Heart right ventricle (tissue), 16 donors: ENCODE data around the gene C20orf202. TPM values are rescaled to one million over a fixed set of nuclear protein-coding genes. Genes with fewer than 3 reads are reported as not detected.

Source experiments
- ATAC-seq, 8 donors: fragments of 200-7000 bp; cut with Tn5 transposase; one replicate each; pipeline ENCODE4 v1.9.1; 2020; ENCODE audit warnings: mild to moderate bottlenecking in 8 of 8, moderate library complexity in 8 of 8, moderate number of reproducible peaks in 1 of 8
- DNase-seq, 2 donors: peaks; one replicate each; pipeline ENCODE4 v3.0.0-alpha.2; 2020
- H3K27ac ChIP-seq, 10 donors: fragments of 200-600 bp; sonication (generic) in 2 of 10; one replicate each; pipeline versions ENCODE4 v1.5.0 to v1.8.0; 2020 to 2022; ENCODE audit warnings: mild to moderate bottlenecking in 3 of 10
- H3K27me3 ChIP-seq, 7 donors: fragments of 200-600 bp; one replicate each; pipeline ENCODE4 v1.8.0; 2021 to 2022; ENCODE audit warnings: mild to moderate bottlenecking in 2 of 7
- H3K36me3 ChIP-seq, 9 donors: fragments of 200-600 bp; sonication (generic) in 1 of 9; one replicate each; pipeline versions ENCODE4 v1.5.0 to v1.8.0; 2020 to 2022; ENCODE audit warnings: mild to moderate bottlenecking in 2 of 9
- H3K4me1 ChIP-seq, 9 donors: fragments of 200-600 bp; sonication (generic) in 1 of 9; one replicate each; pipeline versions ENCODE4 v1.5.0 to v1.8.0; 2020 to 2022; ENCODE audit warnings: mild to moderate bottlenecking in 4 of 9
- H3K4me3 ChIP-seq, 10 donors: fragments of 200-600 bp; sonication (generic) in 2 of 10; one replicate each; pipeline versions ENCODE4 v1.5.0 to v1.8.0; 2020 to 2022; ENCODE audit warnings: mild to moderate bottlenecking in 7 of 10, moderate library complexity in 2 of 10
- H3K9me3 ChIP-seq, 11 donors: fragments of 200-600 bp in 10 of 11; sonication (generic) in 2 of 11; one replicate each; pipeline versions ENCODE4 v1.5.0 to v1.8.0; 2013 to 2022; ENCODE audit warnings: mild to moderate bottlenecking in 2 of 11, control low read depth in 1 of 11, moderate library complexity in 1 of 11
- WGBS, 2 donors: extraction: QIAGEN DNeasy Blood & Tissue Kit; methylation state at CpG; one replicate each; pipeline ENCODE4 v1.1.7; 2013; ENCODE audit warnings: inconsistent platforms in 1 of 2; 5-methylcytosine and 5-hydroxymethylcytosine counted together
- intact Hi-C, 10 donors: fragments of 100-400 bp; cut with DNase I; formaldehyde crosslinking; loops; one replicate each; pipeline versions ENCODE4 v1.11.1 to v1.14.2; 2022
- polyA plus RNA-seq, 2 donors: library from polyadenylated mRNA; stranded (reverse); fragments of 200-250 nt; gene quantifications; one replicate each; pipeline ENCODE4 v1.2.3, GENCODE V29; 2013
- total RNA-seq, 10 donors: library from RNA; stranded (reverse); fragmentation: NEBNext Ultra II Directional in 3 of 10; extraction: Animal tissue kit (Norgen Biotek cat#: 25700) in 3 of 10; gene quantifications; one replicate each; pipeline versions ENCODE4 v1.2.1 to v1.2.4, GENCODE V29; 2021 to 2023
- TF ChIP-seq, protein P1 (sequence below), 9 donors: fragments of 200-600 bp; sonication (generic) in 2 of 9; IDR thresholded peaks; one replicate each; pipeline versions ENCODE4 v1.5.0 to v1.8.0; 2021 to 2022; ENCODE audit warnings: antibody characterized with exemption in 9 of 9, mild to moderate bottlenecking in 5 of 9, moderate library complexity in 1 of 9
- donor health status: Arrhythmogenic right ventricular cardiomyopathy.
- donor health status: ischemic (EF 13 %, LVEDD 7.1; RV severe dilation, severe dysfunction).
- donor health status: healthy with polysubstance abuse.
- donor health status: DM: no; HTN: yes; CAD: no.
- donor health status: DM: no; HTN: no; CAD: no.
- donor health status: ischemic (EF 25% LVEDD 6.9; RV normal size, moderate dysfunction).
- donor health status: ischemic (EF 25% LVEDD 5.7; RV mildly dilated, moderate dysfunction).
- donor health status: healthy.
- donor health status: DM: yes; HTN: yes; CAD: no.
- donor health status: Ischemic cardiomyopathy.
- donor health status: ischemic (EF 35%, LVEDD 5.7; RV mildly dilated, moderate dysfunction).
- donor health status: nonischemic (EF 11% LVEDD 7.7; RV severe dilation, severe dysfunction).
- donor health status: DM: yes; HTN: yes; CAD: no.
- donor health status: PGD.
- donor health status: ischemic (EF 29% LVEDD 5.4; RV normal size, mild dysfunction).
- donor health status: nonischemic (EF 23%, LVEDD 6.1; RV moderate dilation, normal function).

Gene C20orf202
- total and polyA plus RNA-seq, 12 donors, result 0.18 to 0.90 (median 0.38) TPM; not detected in 4

GRCh38 chr20:1199212-1199873 lies 3.9 kb upstream of the C20orf202 start:
- TF ChIP-seq, protein P1, sequence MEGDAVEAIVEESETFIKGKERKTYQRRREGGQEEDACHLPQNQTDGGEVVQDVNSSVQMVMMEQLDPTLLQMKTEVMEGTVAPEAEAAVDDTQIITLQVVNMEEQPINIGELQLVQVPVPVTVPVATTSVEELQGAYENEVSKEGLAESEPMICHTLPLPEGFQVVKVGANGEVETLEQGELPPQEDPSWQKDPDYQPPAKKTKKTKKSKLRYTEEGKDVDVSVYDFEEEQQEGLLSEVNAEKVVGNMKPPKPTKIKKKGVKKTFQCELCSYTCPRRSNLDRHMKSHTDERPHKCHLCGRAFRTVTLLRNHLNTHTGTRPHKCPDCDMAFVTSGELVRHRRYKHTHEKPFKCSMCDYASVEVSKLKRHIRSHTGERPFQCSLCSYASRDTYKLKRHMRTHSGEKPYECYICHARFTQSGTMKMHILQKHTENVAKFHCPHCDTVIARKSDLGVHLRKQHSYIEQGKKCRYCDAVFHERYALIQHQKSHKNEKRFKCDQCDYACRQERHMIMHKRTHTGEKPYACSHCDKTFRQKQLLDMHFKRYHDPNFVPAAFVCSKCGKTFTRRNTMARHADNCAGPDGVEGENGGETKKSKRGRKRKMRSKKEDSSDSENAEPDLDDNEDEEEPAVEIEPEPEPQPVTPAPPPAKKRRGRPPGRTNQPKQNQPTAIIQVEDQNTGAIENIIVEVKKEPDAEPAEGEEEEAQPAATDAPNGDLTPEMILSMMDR (IDR thresholded peaks at IDR 0.05), result no peak
- Histone ChIP-seq H3K4me3 (no peak overlapping the region), H3K9me3 (peaks cover 0 to 6% (median 0%) of the 10 kb centered on the region in 11 donors), H3K4me1 (peaks cover 0 to 24% (median 0%) of the 10 kb centered on the region in 9 donors), H3K27me3 (no peaks in the 10 kb centered on the region), H3K27ac (peak overlapping the region in 2 of 10 donors; percentile 7 to 28), H3K36me3 (no peaks in the 10 kb centered on the region)
- 63 to 64% methylated on average over 7 of the region's 7 CpGs for WGBS, 2 donors
- intact Hi-C loops, result loop anchor here in 2 of 10 donors (10.0 kb wide), 2 partner anchors 235 to 385 kb away; no protein-coding TSS in a partner anchor
- ATAC-seq (no peak), DNase-seq (no peak)

- Histone ChIP-seq H3K9me3 (peaks cover 0 to 6% (median 0%) of the 10 kb centered on the region in 11 donors), H3K4me1 (peaks cover 0 to 30% (median 0%) of the 10 kb centered on the region in 9 donors), H3K36me3 (no peaks in the 10 kb centered on the region), H3K27ac (peak overlapping the region in 2 of 10 donors; percentile 7 to 28), H3K4me3 (no peak overlapping the region), H3K27me3 (no peaks in the 10 kb centered on the region)
- 93 to 95% methylated on average over 1 of the region's 1 CpG for WGBS, 2 donors
- intact Hi-C loops, result loop anchor here in 2 of 10 donors (10.0 kb wide), 2 partner anchors 235 to 385 kb away; no protein-coding TSS in a partner anchor
- TF ChIP-seq, protein P1 (IDR thresholded peaks at IDR 0.05), result no peak
- ATAC-seq (no peak), DNase-seq (no peak)
Observed at GRCh38 chr20:1199964-1200363, 3.3 kb upstream of the C20orf202 start.

DNA sequence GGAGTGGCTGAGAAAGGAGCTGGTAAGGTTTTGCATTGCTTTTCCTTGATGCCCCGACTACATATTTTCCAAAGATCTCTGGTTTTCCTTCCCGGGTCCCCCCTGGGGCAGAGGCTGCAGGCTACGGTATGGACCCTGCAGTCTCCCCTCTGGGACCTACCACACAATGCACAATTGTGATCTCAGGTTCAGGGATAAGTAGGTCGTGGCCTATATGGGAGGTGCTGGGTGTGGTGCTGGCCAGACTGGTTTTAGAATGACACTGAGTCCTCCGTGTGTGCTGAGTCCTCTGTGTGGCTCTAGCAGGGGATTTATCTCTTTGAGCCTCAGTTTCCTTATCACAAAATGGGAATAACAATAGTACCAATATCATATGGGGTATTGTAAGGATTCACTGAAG lies 376 bp downstream of the C20orf202 start:
- peak overlapping the region in 7 of 10 donors; percentile 16 to 71 (median 39) for H3K27ac ChIP-seq
- TF ChIP-seq, protein P1 (IDR thresholded peaks at IDR 0.05), result no peak

GRCh38 chr20:1204113-1204512 lies 859 bp downstream of the C20orf202 start:
- H3K27ac ChIP-seq, result peak overlapping the region in 7 of 10 donors; percentile 16 to 71 (median 39)
- TF ChIP-seq, protein P1 (IDR thresholded peaks at IDR 0.05), result no peak
- H3K4me1 ChIP-seq, result peaks cover 0 to 34% (median 0%) of the 10 kb centered on the region in 9 donors

More for the DNA sequence above, 376 bp downstream of the C20orf202 start:
- whole genome bisulfite sequencing, 2 donors, result 54% methylated on average over 5 of the region's 5 CpGs
- Histone ChIP-seq H3K4me3 (no peak overlapping the region), H3K4me1 (peaks cover 0 to 34% (median 0%) of the 10 kb centered on the region in 9 donors), H3K27me3 (peaks cover 0 to 2% (median 0%) of the 10 kb centered on the region in 7 donors), H3K36me3 (no peaks in the 10 kb centered on the region), H3K9me3 (no peaks in the 10 kb centered on the region)
- ATAC-seq, result no peak
- intact Hi-C loops, result loop anchor here in 1 of 10 donors (2.0 kb wide), 1 partner anchor 17 kb away; no protein-coding TSS in a partner anchor
- DNase-seq, result no peak

More at GRCh38 chr20:1204113-1204512, 859 bp downstream of the C20orf202 start:
- H3K27me3 ChIP-seq, result peaks cover 0 to 2% (median 0%) of the 10 kb centered on the region in 7 donors
- H3K36me3 ChIP-seq, result no peaks in the 10 kb centered on the region
- H3K4me3 ChIP-seq, result no peak overlapping the region
- 43 to 63% methylated on average over 5 of the region's 5 CpGs for WGBS, 2 donors
- no peak for DNase-seq
- H3K9me3 ChIP-seq, result no peaks in the 10 kb centered on the region
- ATAC-seq, result peak in 7 of 8 donors; percentile 13 to 38 (median 27)
- intact Hi-C loops, result loop anchor here in 1 of 10 donors (2.0 kb wide), 1 partner anchor 17 kb away; no protein-coding TSS in a partner anchor
